ENCODE measurements around the gene DNM1. TPM values are rescaled to one million over a fixed set of nuclear protein-coding genes. Genes with fewer than 3 reads are reported as not detected.

DNM1 gene
- total RNA-seq, 2 donors from 2014 or later = 19.0 to 46.5 TPM

DNA sequence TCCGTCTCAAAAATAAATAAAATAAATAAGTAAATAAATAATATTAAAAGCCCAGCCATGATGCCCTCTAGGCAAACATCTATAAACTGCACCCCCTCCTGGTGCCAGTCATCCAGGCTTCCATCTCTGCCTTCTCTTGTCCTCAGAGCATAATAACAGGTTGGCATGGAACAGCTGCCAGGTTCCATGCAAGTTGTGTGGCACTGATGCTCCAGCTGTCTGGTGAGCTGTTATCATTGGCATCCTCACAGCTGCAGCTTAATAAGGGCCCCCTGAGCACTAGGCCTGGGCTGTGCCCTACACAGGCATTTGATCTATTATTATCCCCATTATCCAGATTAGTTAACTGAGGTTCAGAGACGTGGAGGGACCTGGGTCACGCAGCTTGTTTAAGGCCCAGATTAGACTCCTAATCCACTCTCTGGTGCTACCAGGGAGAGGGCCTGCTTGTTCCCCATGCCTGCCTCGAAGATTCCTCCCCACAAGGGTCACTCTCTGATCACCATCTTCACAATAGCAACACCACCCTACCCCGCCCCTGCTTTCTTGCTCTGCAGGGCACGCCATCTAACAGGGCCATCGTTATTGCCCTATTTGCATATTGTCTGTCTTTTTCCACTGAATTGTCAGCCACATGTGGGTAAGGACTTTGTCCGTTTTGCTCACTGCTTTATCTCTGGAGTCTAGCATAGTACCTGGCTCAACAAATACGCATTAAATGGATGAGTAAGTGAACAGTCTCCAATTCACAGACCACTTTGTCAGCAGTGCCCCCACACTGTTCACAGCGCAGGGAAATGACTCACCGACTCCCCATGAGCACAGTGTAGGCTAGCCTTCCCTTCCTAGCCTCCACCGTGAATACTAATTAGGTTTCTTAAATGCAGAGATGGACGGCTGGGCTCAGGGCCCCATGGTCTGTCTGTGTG, 1.5 kb upstream of the DNM1 start:
- DNase-seq (ENCODE audit: low spot score) = no peak
- intact Hi-C loops (cut with DNase I) = no loop called here

DNA sequence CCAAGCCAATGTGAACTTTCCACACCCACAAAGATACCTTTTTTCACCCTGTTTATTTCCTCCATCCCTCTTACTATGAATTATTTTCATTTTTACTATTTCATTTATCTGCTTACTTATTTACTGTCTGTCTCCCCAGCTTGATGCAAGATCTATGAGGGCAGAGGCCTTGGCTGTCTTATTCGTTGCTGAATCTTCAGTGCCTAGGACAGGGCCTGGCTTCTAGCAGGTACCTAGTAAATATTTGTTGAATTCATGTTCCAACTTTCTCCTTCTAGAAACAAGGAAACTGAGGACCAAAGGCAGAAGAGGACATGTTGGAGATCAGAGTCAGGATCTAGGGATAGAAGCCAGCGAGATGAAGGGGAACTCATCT, 543 bp upstream of the DNM1 start:
- intact Hi-C loops (cut with DNase I) = no loop called here
- no peak for DNase-seq (ENCODE audit: low spot score)

DNA sequence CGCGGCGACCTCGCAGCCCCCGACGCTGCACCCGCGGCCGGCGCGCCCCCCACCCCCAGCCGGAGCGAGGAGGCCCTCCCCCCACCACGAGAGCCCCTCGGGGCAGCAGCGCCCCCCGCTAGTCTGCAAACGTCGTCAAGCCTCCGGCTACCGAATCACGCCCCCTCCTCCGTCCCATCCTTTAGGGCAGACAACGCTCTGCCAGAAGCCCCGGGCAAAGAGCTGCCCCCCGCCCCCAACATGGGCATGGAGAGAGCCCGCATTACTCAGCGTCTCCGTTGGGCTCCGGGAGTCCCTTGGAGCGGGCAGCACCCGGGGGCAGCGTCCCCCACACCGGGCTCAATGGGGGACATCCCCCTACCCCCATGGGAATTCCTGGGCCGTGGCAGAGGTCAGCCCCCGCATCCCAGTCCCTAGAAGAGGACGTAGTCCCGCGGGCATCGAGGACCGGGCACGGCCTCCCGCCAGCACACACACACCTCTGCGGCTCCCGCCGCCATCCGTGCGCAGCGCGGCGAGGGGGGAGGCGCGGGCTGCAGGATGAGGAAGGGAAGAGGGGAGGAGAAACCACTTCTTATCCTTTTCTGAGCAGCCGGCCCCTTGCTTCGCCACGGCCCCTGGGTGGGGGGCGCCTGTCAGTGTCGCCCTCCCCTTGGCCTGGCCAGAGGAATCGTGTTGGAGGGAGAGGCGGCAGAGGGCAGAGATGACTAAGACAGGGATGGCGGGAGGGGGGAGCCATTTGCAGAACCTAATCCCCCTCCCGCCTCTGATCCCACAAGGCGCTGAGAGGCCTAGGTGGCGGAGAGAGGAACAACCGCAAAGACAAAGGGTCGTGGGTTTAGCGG, 750 bp downstream of the DNM1 start:
- intact Hi-C loops (cut with DNase I) = no loop called here
- peak; percentile 82 for DNase-seq (ENCODE audit: low spot score)

DNA sequence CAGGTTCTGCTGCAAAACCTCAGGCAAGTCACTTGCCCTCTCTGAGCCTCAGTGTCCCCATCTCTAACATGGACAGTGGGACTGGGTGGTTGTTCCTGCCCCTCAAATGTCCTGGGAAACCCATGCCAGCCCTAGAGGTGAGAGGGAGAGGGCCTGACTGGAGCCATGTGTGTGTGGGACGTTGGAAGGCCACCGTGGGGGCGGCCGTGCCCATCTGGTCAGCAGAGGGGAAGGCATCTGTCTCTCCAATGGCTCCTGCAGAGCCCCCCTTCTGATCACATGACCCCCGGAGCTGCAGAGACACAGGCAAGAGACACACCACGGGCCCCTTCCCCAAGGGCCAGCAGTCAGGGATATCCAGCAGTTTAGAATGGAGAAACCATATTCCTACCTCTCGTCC, 1.7 kb downstream of the DNM1 start:
- intact Hi-C loops (cut with DNase I) = no loop called here
- DNase-seq (ENCODE audit: low spot score) = peak; percentile 78

DNA sequence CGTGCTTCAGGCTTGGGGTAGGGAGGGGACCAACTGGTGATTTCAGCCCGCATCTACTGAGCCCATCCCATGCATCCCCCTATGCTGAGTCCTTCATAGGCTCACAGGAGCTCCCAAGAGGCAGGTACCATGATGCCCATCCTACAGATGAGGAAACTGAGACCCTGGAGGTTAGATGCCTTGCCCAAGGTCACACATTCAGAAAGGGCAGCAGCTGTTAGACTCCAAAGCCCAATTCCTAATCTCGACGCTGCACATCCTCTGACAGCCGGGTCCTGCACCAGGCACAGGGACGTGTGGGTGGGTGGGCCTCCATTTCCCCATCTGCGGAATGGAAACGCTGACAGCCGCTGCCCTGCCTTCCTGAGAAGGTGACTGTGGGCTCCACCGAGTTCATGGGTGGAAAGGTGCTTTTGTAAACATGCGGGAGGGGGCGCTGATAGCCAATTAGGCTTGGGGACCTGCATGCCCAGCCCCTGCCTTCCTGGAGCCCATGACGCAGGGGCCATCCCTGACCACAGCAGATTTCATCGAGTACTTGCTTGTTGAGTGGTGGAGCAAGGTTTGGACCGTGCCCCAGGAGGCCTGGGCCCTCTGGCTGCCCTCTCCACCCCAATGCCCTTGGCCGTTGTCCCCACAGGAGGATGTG, 2.2 kb downstream of the DNM1 start:
- DNase-seq (ENCODE audit: low spot score) = no peak
- intact Hi-C loops (cut with DNase I) = no loop called here

DNA sequence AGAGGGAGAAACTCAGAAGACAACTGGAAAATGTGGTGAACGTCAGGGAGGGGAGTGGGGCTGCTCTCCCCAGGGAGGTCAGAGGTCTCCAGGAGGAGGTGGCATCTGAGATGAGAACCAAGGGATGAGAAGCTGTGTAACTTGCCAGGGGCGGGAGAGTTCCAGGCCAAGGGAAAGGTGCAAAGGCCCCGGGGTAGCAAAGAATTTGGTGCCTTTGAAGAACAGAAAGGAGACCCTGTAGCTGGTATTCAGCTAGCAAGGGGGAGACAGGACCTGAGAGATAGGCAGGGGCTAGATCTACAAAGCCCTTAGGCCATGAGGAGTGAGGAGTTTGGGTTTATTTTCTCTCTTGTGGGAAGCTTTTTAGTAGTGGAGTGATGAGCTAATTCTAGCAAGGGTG, 3.3 kb downstream of the DNM1 start:
- intact Hi-C loops (cut with DNase I) = no loop called here

DNA sequence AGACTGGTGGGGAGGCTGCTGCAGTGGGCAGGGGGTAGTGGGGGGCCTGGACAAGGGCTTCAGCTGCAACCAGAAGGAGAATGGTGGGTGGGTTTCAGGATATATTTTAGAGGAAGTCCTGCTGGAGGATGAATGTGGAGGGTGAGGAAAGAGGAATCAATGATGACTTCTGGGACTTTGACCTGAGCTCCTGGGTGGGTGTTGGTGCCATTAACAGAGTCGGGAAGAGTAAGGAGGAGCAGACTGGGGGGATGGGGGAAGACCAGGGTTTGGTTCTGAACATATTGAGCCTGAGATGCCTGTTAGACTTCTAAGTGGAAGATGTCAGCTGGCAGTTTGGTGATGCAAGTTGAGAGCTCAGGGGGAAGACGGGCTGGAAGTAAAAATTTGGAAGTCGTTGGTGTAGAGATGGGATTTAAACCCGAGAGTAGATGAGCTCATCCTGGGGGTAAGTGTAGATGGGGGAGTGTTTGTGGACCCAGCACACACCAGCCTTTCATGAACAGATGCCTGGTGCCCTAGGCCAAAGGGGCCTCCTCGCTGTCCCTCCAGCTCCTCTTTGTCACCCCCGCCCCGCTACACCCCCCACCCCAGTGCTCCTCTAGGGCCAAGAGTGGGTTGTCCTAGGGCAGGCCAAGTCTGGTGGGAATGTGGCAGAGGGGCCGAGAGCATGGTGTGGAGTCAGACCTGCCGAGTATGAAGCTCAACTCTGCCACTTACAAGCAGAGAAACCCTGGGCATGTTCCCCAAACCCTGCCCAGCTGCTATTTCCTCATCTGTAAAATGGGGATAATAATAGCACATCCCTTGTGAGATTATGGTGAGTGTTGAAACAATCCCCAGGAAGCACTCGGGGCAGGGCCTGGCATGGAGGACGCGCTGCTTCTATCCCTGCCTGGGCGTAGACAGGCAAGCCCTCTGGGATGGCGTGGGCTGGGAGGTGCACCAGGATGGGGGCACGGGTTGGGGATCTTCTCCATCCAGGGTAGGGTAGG, 4.0 kb downstream of the DNM1 start:
- DNase-seq (ENCODE audit: low spot score) = no peak
- intact Hi-C loops (cut with DNase I) = no loop called here

More for the DNA sequence above, 3.3 kb downstream of the DNM1 start:
- no peak for DNase-seq (ENCODE audit: low spot score)

DNA sequence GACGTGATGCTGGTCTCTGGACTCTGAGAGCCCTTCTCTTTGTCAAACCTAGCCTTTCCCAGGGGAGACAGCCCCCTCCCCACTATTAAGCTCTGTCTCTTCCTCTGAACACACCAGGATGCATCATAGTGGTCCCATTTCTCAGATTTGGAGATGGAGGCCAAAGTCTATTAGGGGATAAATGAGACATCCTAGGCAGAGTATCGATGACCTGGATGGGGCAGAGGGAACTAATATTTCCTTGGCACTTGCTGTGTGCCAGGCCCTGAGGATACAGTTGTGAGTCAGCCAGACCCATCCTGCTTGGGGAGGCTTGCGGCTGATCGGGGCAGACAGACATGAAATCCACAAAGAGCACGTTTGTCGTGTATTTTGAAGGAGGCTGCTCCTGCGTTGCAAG, 5.2 kb downstream of the DNM1 start:
- DNase-seq (ENCODE audit: low spot score) = peak; percentile 59
- intact Hi-C loops (cut with DNase I) = no loop called here

DNA sequence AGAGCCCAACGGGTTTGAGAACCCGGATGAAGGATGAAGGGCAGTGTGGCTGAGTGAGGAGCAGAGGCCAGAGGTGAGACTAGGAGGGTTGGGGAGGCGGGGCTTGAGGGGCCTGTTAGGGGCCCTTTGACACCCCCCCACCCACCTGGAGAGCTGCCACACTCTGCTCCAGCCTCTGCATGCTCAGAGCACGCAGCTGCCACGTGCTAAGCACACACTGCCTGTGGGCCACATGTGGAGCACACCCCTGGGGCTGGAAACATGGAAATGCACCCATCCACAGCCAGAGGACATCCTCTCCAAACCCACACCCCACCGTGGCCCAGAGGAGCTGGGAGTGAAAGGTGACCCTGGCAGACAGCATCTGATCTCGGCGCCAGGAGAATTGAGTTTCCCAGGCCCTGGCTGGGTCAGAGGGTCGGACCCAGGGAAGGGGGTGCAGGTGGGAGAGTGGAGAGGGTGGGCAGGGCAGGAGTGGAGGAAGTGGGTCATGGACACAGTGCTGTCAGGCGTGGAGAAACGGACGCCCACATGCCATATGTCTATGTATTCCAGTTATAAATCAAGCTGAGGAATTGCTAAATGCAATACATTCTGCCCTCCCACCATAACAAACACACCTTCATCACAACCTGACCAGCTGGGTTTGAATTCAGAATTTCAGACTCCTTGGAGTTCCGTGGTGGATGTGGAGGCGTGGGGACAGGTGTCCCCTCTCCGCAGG, 5.9 kb downstream of the DNM1 start:
- peak; percentile 55 for DNase-seq (ENCODE audit: low spot score)
- intact Hi-C loops (cut with DNase I) = no loop called here

DNA sequence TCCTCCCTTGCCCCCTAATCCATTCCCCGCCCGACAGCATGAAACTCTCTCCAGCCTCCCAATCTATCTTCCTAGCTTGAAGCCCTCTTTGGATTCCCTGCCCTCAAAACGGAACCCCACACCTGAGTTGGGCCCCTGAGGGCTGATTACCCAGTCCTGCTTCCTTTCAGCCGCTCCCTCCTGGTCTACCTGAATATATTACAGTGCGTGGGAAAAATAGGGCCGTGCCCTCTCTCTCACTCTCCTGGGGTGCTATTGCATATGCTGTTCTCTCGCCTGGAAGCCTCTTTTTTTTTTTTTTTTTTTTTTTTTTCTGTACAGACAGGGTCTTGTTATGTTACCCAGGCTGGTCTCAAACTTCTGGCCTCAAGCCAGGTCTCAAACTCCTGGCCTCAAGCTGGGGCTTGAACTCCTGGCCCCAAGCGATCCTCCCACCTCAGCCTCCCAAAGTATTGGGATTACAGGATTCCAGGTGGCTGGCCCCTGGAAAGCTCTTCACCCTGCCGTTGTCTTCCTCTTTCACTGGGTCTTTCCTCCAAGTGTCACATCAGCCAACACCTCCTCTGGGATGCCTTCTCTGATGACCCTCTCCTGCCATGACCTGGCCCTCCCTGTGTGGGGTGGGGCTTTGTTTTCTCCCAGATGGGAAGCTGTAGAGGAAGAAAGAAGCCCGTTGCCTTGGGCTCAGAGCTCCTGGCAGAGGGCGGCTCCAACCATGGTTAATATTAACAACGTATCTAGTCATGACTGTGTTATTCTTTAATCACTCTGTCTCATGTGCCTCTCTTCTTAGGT, 8.2 kb downstream of the DNM1 start:
- intact Hi-C loops (cut with DNase I) = no loop called here
- peak; percentile 43 for DNase-seq (ENCODE audit: low spot score)

DNA sequence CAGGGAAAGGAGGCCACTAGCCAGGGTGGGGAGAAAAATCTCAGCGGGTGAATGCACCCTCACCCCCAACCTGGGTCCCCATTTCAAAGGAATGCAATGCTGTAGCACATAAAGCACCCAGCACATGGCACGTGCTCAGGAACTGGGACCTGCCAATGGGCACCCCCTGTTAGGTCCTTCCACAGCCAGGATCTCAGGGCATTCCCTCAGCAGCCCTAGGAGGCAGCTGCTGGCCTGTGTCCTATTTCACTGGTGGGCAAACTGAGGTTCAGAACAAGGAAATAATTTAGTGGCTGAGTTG, 8.8 kb downstream of the DNM1 start:
- DNase-seq (ENCODE audit: low spot score) = no peak
- intact Hi-C loops (cut with DNase I) = no loop called here

DNA sequence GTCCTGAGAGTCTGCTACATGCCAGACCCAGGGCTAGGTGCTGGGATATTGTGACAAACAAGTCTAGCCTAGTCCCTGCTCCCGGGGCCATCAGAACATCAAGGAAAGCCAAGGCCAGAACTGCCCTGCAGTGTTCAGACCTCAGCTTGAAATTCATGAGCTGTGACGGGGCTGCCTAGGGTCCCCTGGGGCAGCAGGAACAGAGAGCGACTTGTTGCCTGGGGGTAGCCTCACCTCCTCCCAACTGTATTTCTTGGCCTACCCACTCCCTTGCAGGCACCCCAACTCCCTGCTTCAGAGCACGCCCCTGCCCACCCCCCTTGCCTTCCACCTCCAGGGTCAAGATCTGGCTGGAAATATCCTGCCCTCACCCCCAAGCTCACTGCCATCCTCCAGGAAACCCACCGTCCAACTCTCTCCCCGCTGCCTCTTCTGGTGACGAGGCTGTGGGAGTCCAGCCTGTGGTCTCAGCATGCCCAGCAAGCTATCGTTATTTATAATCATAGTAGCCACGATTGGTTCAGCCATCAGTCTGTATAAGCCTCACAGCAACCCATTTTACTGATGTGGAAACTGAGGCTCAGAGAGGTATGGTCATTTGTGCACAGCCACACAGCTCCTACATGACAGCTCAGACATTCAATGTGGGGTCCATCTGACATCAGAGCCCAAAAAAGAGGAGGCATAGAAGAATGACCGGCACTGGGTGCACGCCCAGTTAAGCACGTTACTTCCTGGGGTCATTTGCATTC, 10.7 kb downstream of the DNM1 start:
- peak; percentile 70 for DNase-seq (ENCODE audit: low spot score)
- intact Hi-C loops (cut with DNase I) = no loop called here

DNA sequence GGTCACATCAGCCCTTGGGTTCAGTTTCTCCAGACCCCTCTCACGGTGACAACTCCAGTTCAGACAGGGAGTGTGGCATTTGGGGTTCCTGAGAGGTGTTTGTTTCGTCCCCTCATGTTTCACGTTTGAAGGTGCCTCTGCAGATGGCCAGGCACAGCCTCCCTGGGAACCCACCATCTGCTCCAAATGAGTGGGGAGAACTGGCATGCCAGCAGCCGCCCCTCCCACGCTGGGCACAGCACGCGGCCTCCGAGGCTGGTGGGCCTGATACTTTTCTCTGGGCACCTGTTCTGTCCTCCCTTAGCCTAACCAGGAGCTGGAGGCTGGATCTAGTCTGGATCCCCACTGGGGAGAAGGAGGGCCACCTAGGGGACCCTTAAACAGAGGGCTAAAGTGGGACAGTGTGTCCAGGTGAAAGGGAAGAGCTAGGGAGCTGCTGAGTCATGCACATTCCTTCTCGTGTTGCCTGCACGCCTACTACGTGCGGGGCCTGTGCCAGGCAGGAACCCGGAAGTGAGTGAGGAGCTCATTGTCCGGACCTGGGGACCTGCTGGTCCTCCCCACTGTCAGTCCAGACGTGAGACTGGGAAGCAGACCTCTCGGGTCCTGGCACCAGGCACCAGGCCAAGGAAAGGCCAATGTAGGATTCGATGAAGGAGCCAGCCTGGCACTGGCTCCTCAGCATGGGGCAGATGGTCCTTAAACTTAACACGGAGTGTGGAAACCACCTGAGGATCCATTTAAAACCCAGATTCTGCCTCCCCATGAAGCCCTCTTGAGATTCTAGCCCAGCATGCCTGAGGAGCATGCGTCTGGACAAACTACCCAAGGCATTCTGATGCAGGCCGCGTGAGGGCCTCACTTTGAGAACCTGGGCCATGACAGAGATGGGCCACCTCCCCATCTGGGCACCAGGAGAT, 11.7 kb downstream of the DNM1 start:
- intact Hi-C loops (cut with DNase I) = no loop called here
- DNase-seq (ENCODE audit: low spot score) = no peak

DNA sequence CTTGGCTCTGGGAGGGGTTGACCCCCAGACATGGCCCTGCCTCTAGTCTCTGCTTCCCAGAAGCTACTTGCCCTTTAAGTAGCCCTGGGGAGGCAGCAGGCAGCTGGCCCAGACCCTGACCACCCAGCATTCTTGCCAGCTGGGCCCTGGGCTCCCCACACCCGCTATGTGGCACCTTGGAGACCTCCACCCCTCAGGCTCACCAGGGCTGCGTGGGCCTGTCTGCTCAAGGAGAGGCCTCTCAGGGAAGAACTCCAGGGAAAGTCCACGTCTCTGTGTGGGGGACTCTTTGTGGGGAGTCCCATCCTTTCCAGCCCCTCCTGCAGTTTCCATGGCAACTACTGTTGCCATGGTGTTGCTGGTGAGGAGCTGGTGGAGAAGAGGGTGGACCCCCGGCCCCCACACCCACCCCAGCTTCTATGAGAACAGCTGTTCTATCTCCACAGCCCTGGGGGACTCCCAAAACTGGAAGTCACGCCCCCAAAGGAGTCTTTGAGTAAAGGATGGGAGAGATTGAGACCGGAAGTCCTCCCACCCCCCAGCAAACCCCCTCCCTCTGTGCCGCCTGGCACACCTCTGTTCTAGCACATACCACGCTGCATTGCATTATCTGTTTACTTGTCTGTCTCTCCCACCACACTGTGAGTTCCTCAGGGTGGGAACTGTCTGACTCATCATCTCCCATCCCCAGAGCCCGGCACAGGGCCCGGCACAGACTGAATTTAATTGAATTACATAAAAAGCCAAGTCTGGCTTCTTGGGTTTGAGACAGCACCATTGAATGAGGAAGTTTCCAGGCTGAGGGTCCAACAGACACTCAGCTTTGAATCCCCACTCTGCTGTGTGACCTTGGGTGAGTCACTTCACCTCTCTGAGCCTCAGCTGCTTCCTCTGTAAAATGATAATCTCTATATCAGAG, 12.6 kb downstream of the DNM1 start:
- DNase-seq (ENCODE audit: low spot score) = peak; percentile 89
- intact Hi-C loops (cut with DNase I) = no loop called here
